ENCODE results near the gene ELP1.

ELP1 gene

GRCh38 chr9:108956022-108956630 lies 22.2 kb upstream of the ELP1 start (continued):
- no peak for TF ChIP-seq ZIC2 (tag by site-specific recombination; IDR thresholded peaks at IDR 0.05)
- no peak for TF ChIP-seq SALL2 (tag by site-specific recombination; IDR thresholded peaks at IDR 0.05; ENCODE audit: borderline replicate concordance)
- TF ChIP-seq AEBP2 (tag by site-specific recombination; IDR thresholded peaks at IDR 0.05; ENCODE audit: borderline replicate concordance), result no peak
- no peak for TF ChIP-seq ZSCAN23 (tag by site-specific recombination; IDR thresholded peaks at IDR 0.05)
- TF ChIP-seq ZBTB6 (tag by site-specific recombination; IDR thresholded peaks at IDR 0.05), result no peak
- TF ChIP-seq MZF1 (tag by site-specific recombination; IDR thresholded peaks at IDR 0.05; ENCODE audit: borderline replicate concordance), result no peak; the same call in 1 of the 2 replicates
- TF ChIP-seq ZBTB1 (tag by site-specific recombination; IDR thresholded peaks at IDR 0.05), result no peak
- no peak for TF ChIP-seq ZNF664 (tag by site-specific recombination; IDR thresholded peaks at IDR 0.05)
- TF ChIP-seq PRDM4 (tag by site-specific recombination; IDR thresholded peaks at IDR 0.05), result 0 out of 2 replicates have a peak, but pooled peaks have one; percentile 35
- TF ChIP-seq ZNF843 (tag by site-specific recombination; IDR thresholded peaks at IDR 0.05), result peak; percentile 80
- no peak for TF ChIP-seq ZNF140 (tag by site-specific recombination; IDR thresholded peaks at IDR 0.05)
- TF ChIP-seq KLF8 (tag by site-specific recombination; IDR thresholded peaks at IDR 0.05), result 0 out of 2 replicates have a peak, but pooled peaks have one; percentile 30
- TF ChIP-seq ZBTB21 (tag by site-specific recombination; IDR thresholded peaks at IDR 0.05), result no peak
- TF ChIP-seq ZEB2 (tag by site-specific recombination; IDR thresholded peaks at IDR 0.05), result peak; percentile 47; the same call in 1 of the 2 replicates

- peaks cover 0 to 6% of the 10 kb centered on the region in 2 experiments; a peak in 1 of 3 replicates for H3K36me3 ChIP-seq (ENCODE audit: control insufficient read depth in 2 of 2, insufficient read depth in 1 of 2, low read length in 2 of 2)
- no peak overlapping the region for H3K27ac ChIP-seq (ENCODE audit: extremely low read depth, low read depth, low read length)
- no peak for TF ChIP-seq SP2 (tag by site-specific recombination; IDR thresholded peaks at IDR 0.05)
- peak; percentile 58 for TF ChIP-seq ZNF654 (tag by site-specific recombination; IDR thresholded peaks at IDR 0.05; ENCODE audit: low read depth)
- TF ChIP-seq SP7 (tag by site-specific recombination; IDR thresholded peaks at IDR 0.05), result peak; percentile 32; the same call in 1 of the 2 replicates
- TF ChIP-seq PRDM10 (tag by site-specific recombination; IDR thresholded peaks at IDR 0.05), result 0 out of 2 replicates have a peak, but pooled peaks have one; percentile 23
- H3K4me3 ChIP-seq (ENCODE audit: low read depth, low read length), result no peak overlapping the region
- CTCF ChIA-PET, result interaction anchor here (0.6 to 2.5 kb wide), 28 partner anchors 9 to 604 kb away, joined by 3 to 21 read pairs (median 4); no protein-coding TSS in a partner anchor
- no peaks in the 10 kb centered on the region for H3K9me3 ChIP-seq (ENCODE audit: control insufficient read depth, insufficient read depth, low read depth, low read length)
- POLR2A ChIA-PET, result no interaction called here
- peaks cover 11% of the 10 kb centered on the region; the same call in 1 of the 2 replicates for H3K4me1 ChIP-seq (ENCODE audit: control insufficient read depth, insufficient read depth, low read length)
Observed at GRCh38 chr9:108953983-108954574, 20.2 kb upstream of the ELP1 start.

All from HEK293 (cell line).